NCI-H82 (cell line): Measurements from ENCODE around the gene OR14I1.
"Not testable (repeated sequence)": the region's sequence is repeated elsewhere in the genome, so short reads cannot be mapped to it uniquely, and the experiment has no call there.

ENCODE experiments used
- DNase-seq: peaks from one replicate; lab custom pipeline; 2025; lab: John Stamatoyannopoulos, UW

OR14I1 gene

GRCh38 chr1:248686815-248687214, 15.8 kb downstream of the OR14I1 start:
- DNase-seq = peak; percentile 20

GRCh38 chr1:248681651-248682050, 20.9 kb downstream of the OR14I1 start:
- DNase-seq = peak; percentile 49

- DNase-seq = peak; percentile 16
Measured at GRCh38 chr1:248670003-248670402, 32.6 kb downstream of the OR14I1 start.

- not testable (repeated sequence) for DNase-seq
Measured at GRCh38 chr1:248663453-248664328, 38.9 kb downstream of the OR14I1 start.

GRCh38 chr1:248656797-248657196, 45.8 kb downstream of the OR14I1 start:
- not testable (repeated sequence) for DNase-seq

- DNase-seq = not testable (repeated sequence)
Measured at GRCh38 chr1:248655354-248655753, 47.2 kb downstream of the OR14I1 start, which contains the start of gene OR2T27. TSS of gene OR2T27 (minus strand) at chr1:248655528. CDS start at chr1:248650884, 4,644 bp downstream.
